ENCODE data around the gene PCDHGB7. TPM values are rescaled to one million over a fixed set of nuclear protein-coding genes. Genes with fewer than 3 reads are reported as not detected.

The PCDHGB7 gene
- 25.6 and 26.2 TPM in 2 replicates for total RNA-seq

GRCh38 chr5:141417494-141418172 is at the start of gene PCDHGB7:
Gene PCDHGB7 (plus strand): TSS chr5:141417677. CDS start chr5:141417860, 183 bp downstream.

GRCh38 chr5:141369994-141370848 is 47.3 kb upstream of the PCDHGB7 start, which contains the start of gene PCDHGB3:
Gene PCDHGB3 (plus strand): TSS chr5:141370242. CDS start chr5:141370395, 153 bp downstream.

GRCh38 chr5:141373673-141374317 is 43.7 kb upstream of the PCDHGB7 start, which contains the start of gene PCDHGA6:
Gene PCDHGA6 (plus strand): TSS chr5:141373891. CDS start chr5:141374084, 193 bp downstream.

GRCh38 chr5:141382469-141383294 is 34.8 kb upstream of the PCDHGB7 start, which contains the start of gene PCDHGA7:
Gene PCDHGA7 (plus strand): TSS chr5:141382742. CDS start chr5:141382900, 158 bp downstream.

GRCh38 chr5:141387557-141388311 is 29.7 kb upstream of the PCDHGB7 start, which contains the start of gene PCDHGB4:
Gene PCDHGB4 (plus strand): TSS chr5:141387698. CDS start chr5:141387885, 187 bp downstream.

GRCh38 chr5:141392429-141393198 is 24.9 kb upstream of the PCDHGB7 start, which contains the start of gene PCDHGA8:
Gene PCDHGA8 (plus strand): TSS chr5:141392633. CDS start chr5:141392814, 181 bp downstream.

GRCh38 chr5:141397756-141398551 is 19.5 kb upstream of the PCDHGB7 start, which contains the start of gene PCDHGB5:
Gene PCDHGB5 (plus strand): TSS chr5:141397947. CDS start chr5:141398128, 181 bp downstream.

GRCh38 chr5:141402553-141403243 is 14.8 kb upstream of the PCDHGB7 start, which contains the start of gene PCDHGA9:
Gene PCDHGA9 (plus strand): TSS chr5:141402778. CDS start chr5:141402953, 175 bp downstream.

GRCh38 chr5:141407790-141408505 is 9.5 kb upstream of the PCDHGB7 start, which contains the start of gene PCDHGB6:
Gene PCDHGB6 (plus strand): TSS chr5:141408021. CDS start chr5:141408203, 182 bp downstream.

GRCh38 chr5:141412854-141413539 is 4.5 kb upstream of the PCDHGB7 start, which contains the start of gene PCDHGA10:
Gene PCDHGA10 (plus strand): TSS chr5:141412987. CDS start chr5:141413176, 189 bp downstream.

GRCh38 chr5:141420855-141421488 is 3.5 kb downstream of the PCDHGB7 start, which contains the start of gene PCDHGA11:
Gene PCDHGA11 (plus strand): TSS chr5:141421051. CDS start chr5:141421228, 177 bp downstream.

GRCh38 chr5:141430332-141431113 is 13.0 kb downstream of the PCDHGB7 start, which contains the start of gene PCDHGA12:
Gene PCDHGA12 (plus strand): TSS chr5:141430507. CDS start chr5:141430760, 253 bp downstream.

All from articular chondrocyte of knee joint (primary cell).